Neural progenitor cell (in vitro differentiated cells): ENCODE data around the gene EFL1. TPM values are rescaled to one million over a fixed set of nuclear protein-coding genes. Genes with fewer than 3 reads are reported as not detected.

ENCODE experiments used
- DNase-seq: peaks from one replicate; pipeline ENCODE4 v3.0.0-alpha.2; 2016; ENCODE audit warnings: low spot score
- H2AFZ ChIP-seq: fragments of 200-600 bp; sonication (generic); replicated peaks from 2 replicates; pipeline ENCODE4 v1.6.1; 2016; ENCODE audit warnings: antibody characterized with exemption
- H3F3A ChIP-seq: fragments of 200-600 bp; sonication (generic); 2 replicates; pipeline ENCODE4 v1.6.1; 2016; ENCODE audit warnings: antibody characterized with exemption, low read depth
- H3K27ac ChIP-seq: fragments of 200-600 bp; sonication (generic); 2 replicates; pipeline ENCODE4 v1.5.1; 2016; ENCODE audit warnings: mild to moderate bottlenecking
- H3K27me3 ChIP-seq: fragments of 200-600 bp; sonication (generic); 2 replicates; pipeline ENCODE4 v1.6.1; 2016; ENCODE audit warnings: mild to moderate bottlenecking, moderate library complexity
- H3K36me3 ChIP-seq: fragments of 200-600 bp; sonication (generic); 2 replicates; pipeline ENCODE4 v1.5.1; 2016
- H3K4me1 ChIP-seq: fragments of 200-600 bp; sonication (generic); 2 replicates; pipeline ENCODE4 v1.6.1; 2016; ENCODE audit warnings: mixed run types
- H3K4me2 ChIP-seq: fragments of 200-600 bp; sonication (generic); 2 replicates; pipeline ENCODE4 v1.6.1; 2016
- H3K4me3 ChIP-seq: fragments of 200-600 bp; sonication (generic); 2 replicates; pipeline ENCODE4 v1.5.1; 2016
- H3K79me2 ChIP-seq: fragments of 200-600 bp; sonication (generic); 2 replicates; pipeline ENCODE4 v1.6.1; 2016; ENCODE audit warnings: low read depth
- H3K9ac ChIP-seq: fragments of 200-600 bp; sonication (generic); 2 replicates; pipeline ENCODE4 v1.6.1; 2016
- H3K9me3 ChIP-seq: fragments of 200-600 bp; sonication (generic); 2 replicates; pipeline ENCODE4 v1.5.1; 2016; ENCODE audit warnings: low read depth
- H4K20me1 ChIP-seq: fragments of 200-600 bp; sonication (generic); 2 replicates; pipeline ENCODE4 v1.6.1; 2016; ENCODE audit warnings: low read depth
- H3K27ac Mint-ChIP-seq: 3 replicates; pipeline ENCODE4 v1.8.0; 2021; ENCODE audit warnings: mixed read lengths
- H3K27me3 Mint-ChIP-seq: 2 replicates; pipeline ENCODE4 v1.8.0; 2022; ENCODE audit warnings: low read depth, mild to moderate bottlenecking, inconsistent platforms, moderate library complexity, mixed read lengths; ENCODE audit not compliant: insufficient read depth
- H3K36me3 Mint-ChIP-seq: 3 replicates; pipeline ENCODE4 v1.8.0; 2021; ENCODE audit warnings: mixed read lengths
- H3K4me1 Mint-ChIP-seq: 3 replicates; pipeline ENCODE4 v1.8.0; 2021; ENCODE audit warnings: mixed read lengths
- H3K4me3 Mint-ChIP-seq: 3 replicates; pipeline ENCODE4 v1.8.0; 2021; ENCODE audit warnings: mild to moderate bottlenecking, moderate library complexity, mixed read lengths
- H3K9me3 Mint-ChIP-seq: 3 replicates; pipeline ENCODE4 v1.8.0; 2020; ENCODE audit warnings: mixed read lengths
- CTCF ChIP-seq: fragments of 200-600 bp; sonication (generic); IDR thresholded peaks from 2 replicates; pipeline ENCODE4 v1.5.1; 2017; ENCODE audit warnings: antibody characterized with exemption, mild to moderate bottlenecking
- EZH2 ChIP-seq: fragments of 200-600 bp; sonication (generic); IDR thresholded peaks from 2 replicates; pipeline ENCODE4 v1.6.1; 2017; ENCODE audit warnings: antibody characterized with exemption, mild to moderate bottlenecking, moderate library complexity
- EZH2phosphoT487 ChIP-seq: fragments of 200-600 bp; sonication (generic); IDR thresholded peaks from 2 replicates; pipeline ENCODE4 v1.6.1; 2017; ENCODE audit warnings: antibody characterized with exemption
- total RNA-seq: library from RNA; depleted of rRNA; stranded (reverse); fragments of >200 nt; gene quantifications from 2 replicates; pipeline ENCODE4 v1.2.3, GENCODE V29; 2015; ENCODE audit warnings: low replicate concordance

Gene EFL1
- total RNA-seq, 1 donor from 2014 or later: 42.4 TPM

DNA sequence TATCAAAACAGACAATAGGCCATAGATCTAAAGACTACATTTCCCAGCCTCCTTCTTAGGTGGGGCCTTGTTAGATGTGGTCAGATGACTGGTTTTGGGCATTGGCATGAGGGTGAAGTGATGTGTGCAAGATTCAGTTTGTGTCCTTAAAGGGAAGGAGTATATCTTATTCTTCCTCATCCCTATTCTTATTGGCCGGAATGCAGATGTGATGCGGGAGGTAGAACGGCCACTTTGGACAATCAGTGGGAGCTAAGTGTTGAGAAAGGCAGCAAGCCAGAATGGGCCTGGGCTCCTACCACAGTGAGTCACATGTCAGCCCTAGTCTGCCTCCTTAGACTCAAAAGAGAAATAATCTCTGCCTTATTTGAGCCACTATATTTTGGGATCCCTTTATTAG, 126.9 kb downstream of the EFL1 start:
- Histone ChIP-seq H3K27me3 (no peaks in the 10 kb centered on the region), H3F3A (no peaks in the 10 kb centered on the region), H3K9me3 (no peaks in the 10 kb centered on the region), H3K4me3 (no peak overlapping the region), H3K27ac (no peak overlapping the region), H3K4me2 (no peak overlapping the region), H3K36me3 (no peaks in the 10 kb centered on the region), H3K79me2 (no peaks in the 10 kb centered on the region), H4K20me1 (no peaks in the 10 kb centered on the region), H2AFZ (no peak overlapping the region), H3K9ac (no peak overlapping the region), H3K4me1 (no peaks in the 10 kb centered on the region)
- Mint-ChIP-seq H3K36me3 (peaks cover 14% of the 10 kb centered on the region), H3K4me1 (peaks cover 5% of the 10 kb centered on the region), H3K27ac (no peak overlapping the region), H3K9me3 (no peaks in the 10 kb centered on the region), H3K27me3 (no peaks in the 10 kb centered on the region), H3K4me3 (no peak overlapping the region)
- TF ChIP-seq CTCF (no peak), EZH2 (no peak), EZH2phosphoT487 (no peak)
- DNase-seq: no peak

- Histone ChIP-seq H3K4me3 (no peak overlapping the region), H3K36me3 (no peaks in the 10 kb centered on the region), H4K20me1 (no peaks in the 10 kb centered on the region), H3K4me1 (no peaks in the 10 kb centered on the region), H3K79me2 (no peaks in the 10 kb centered on the region), H3K27ac (no peak overlapping the region), H3K9me3 (no peaks in the 10 kb centered on the region), H3F3A (no peaks in the 10 kb centered on the region), H2AFZ (no peak overlapping the region), H3K4me2 (no peak overlapping the region), H3K27me3 (no peaks in the 10 kb centered on the region), H3K9ac (no peak overlapping the region)
- no peak overlapping the region for H3K27ac Mint-ChIP-seq
- no peaks in the 10 kb centered on the region for H3K4me1 Mint-ChIP-seq
- no peak for DNase-seq
- no peak overlapping the region for H3K4me3 Mint-ChIP-seq
- no peaks in the 10 kb centered on the region for H3K27me3 Mint-ChIP-seq
- TF ChIP-seq CTCF (no peak), EZH2phosphoT487 (no peak), EZH2 (no peak)
- H3K9me3 Mint-ChIP-seq: no peaks in the 10 kb centered on the region
- H3K36me3 Mint-ChIP-seq: peaks cover 14% of the 10 kb centered on the region
These were observed 128.1 kb downstream of the EFL1 start for GRCh38 chr15:82134461-82134860.

GRCh38 chr15:82133251-82133650, 129.3 kb downstream of the EFL1 start:
- Mint-ChIP-seq H3K9me3 (no peaks in the 10 kb centered on the region), H3K4me1 (no peaks in the 10 kb centered on the region), H3K4me3 (no peak overlapping the region), H3K36me3 (peaks cover 11% of the 10 kb centered on the region), H3K27me3 (no peaks in the 10 kb centered on the region), H3K27ac (no peak overlapping the region)
- no peaks in the 10 kb centered on the region for H3K4me1 ChIP-seq
- no peak overlapping the region for H3K4me3 ChIP-seq
- H3K9ac ChIP-seq: no peak overlapping the region
- no peak overlapping the region for H3K4me2 ChIP-seq
- no peaks in the 10 kb centered on the region for H3K27me3 ChIP-seq
- H4K20me1 ChIP-seq: no peaks in the 10 kb centered on the region
- no peaks in the 10 kb centered on the region for H3K9me3 ChIP-seq
- DNase-seq: no peak
- H3K27ac ChIP-seq: no peak overlapping the region
- TF ChIP-seq CTCF (no peak), EZH2phosphoT487 (no peak), EZH2 (no peak)
- H2AFZ ChIP-seq: no peak overlapping the region
- H3F3A ChIP-seq: no peaks in the 10 kb centered on the region
- H3K36me3 ChIP-seq: no peaks in the 10 kb centered on the region
- no peaks in the 10 kb centered on the region for H3K79me2 ChIP-seq

- Mint-ChIP-seq H3K4me3 (no peak overlapping the region), H3K9me3 (no peaks in the 10 kb centered on the region), H3K27me3 (no peaks in the 10 kb centered on the region), H3K36me3 (peaks cover 11% of the 10 kb centered on the region), H3K27ac (no peak overlapping the region), H3K4me1 (no peaks in the 10 kb centered on the region)
- Histone ChIP-seq H3F3A (no peaks in the 10 kb centered on the region), H3K27ac (no peak overlapping the region), H4K20me1 (no peaks in the 10 kb centered on the region), H2AFZ (no peak overlapping the region), H3K9ac (no peak overlapping the region), H3K79me2 (no peaks in the 10 kb centered on the region), H3K9me3 (no peaks in the 10 kb centered on the region), H3K4me1 (no peaks in the 10 kb centered on the region), H3K27me3 (no peaks in the 10 kb centered on the region), H3K4me2 (no peak overlapping the region), H3K4me3 (no peak overlapping the region), H3K36me3 (no peaks in the 10 kb centered on the region)
- TF ChIP-seq CTCF (no peak), EZH2phosphoT487 (no peak), EZH2 (no peak)
- no peak for DNase-seq
These were observed 129.8 kb downstream of the EFL1 start for GRCh38 chr15:82132742-82133141.
